ENCODE results near the gene ZSCAN2.

ZSCAN2 gene

GRCh38 chr15:84591815-84592214 is 9.0 kb upstream of the ZSCAN2 start:
- no CpG with 5 or more reads among the region's 1 CpG for WGBS (ENCODE audit: extremely low coverage, insufficient coverage, insufficient read length)
- Histone ChIP-seq H3K9ac (ENCODE audit: low read length) (no peak overlapping the region), H3K27me3 (ENCODE audit: insufficient read depth, low read length) (no peaks in the 10 kb centered on the region), H2BK120ac (ENCODE audit: insufficient read depth, low read length, poor library complexity) (no peak overlapping the region), H3K36me3 (ENCODE audit: control insufficient read depth in 1 of 2, insufficient read depth in 2 of 2, low read length in 2 of 2) (no peaks in the 10 kb centered on the region), H2AK5ac (ENCODE audit: low read length) (no peak overlapping the region), H3K4me3 (ENCODE audit: low read depth, low read length) (no peak overlapping the region), H3K9me3 (ENCODE audit: insufficient read depth, low read depth, low read length) (peaks cover 1% of the 10 kb centered on the region), H3K4ac (ENCODE audit: low read depth, low read length) (no peak overlapping the region), H4K12ac (ENCODE audit: low read depth, low read length) (no peak overlapping the region), H4K91ac (ENCODE audit: low read depth, low read length) (no peak overlapping the region), H3K4me2 (ENCODE audit: low read length) (no peak overlapping the region), H3K27ac (ENCODE audit: low read depth, low read length) (no peak overlapping the region), H3K4me1 (ENCODE audit: control insufficient read depth in 1 of 2, insufficient read depth in 2 of 2, low read length in 2 of 2) (no peaks in the 10 kb centered on the region), H3K14ac (ENCODE audit: low read length) (no peak overlapping the region), H3K79me2 (ENCODE audit: control insufficient read depth, insufficient read depth, low read length, poor library complexity) (no peaks in the 10 kb centered on the region), H2BK5ac (ENCODE audit: low read depth, low read length, poor library complexity) (no peak overlapping the region), H3K23ac (ENCODE audit: low read length) (no peak overlapping the region), H3K18ac (ENCODE audit: low read length) (no peak overlapping the region), H2BK12ac (ENCODE audit: low read length) (no peak overlapping the region), H2AFZ (ENCODE audit: insufficient read depth, low read length, poor library complexity) (no peak overlapping the region), H3K79me1 (ENCODE audit: low read length) (peaks cover 1% of the 10 kb centered on the region), H4K8ac (ENCODE audit: low read depth, low read length) (no peak overlapping the region)
- DNase-seq, result no peak

DNA sequence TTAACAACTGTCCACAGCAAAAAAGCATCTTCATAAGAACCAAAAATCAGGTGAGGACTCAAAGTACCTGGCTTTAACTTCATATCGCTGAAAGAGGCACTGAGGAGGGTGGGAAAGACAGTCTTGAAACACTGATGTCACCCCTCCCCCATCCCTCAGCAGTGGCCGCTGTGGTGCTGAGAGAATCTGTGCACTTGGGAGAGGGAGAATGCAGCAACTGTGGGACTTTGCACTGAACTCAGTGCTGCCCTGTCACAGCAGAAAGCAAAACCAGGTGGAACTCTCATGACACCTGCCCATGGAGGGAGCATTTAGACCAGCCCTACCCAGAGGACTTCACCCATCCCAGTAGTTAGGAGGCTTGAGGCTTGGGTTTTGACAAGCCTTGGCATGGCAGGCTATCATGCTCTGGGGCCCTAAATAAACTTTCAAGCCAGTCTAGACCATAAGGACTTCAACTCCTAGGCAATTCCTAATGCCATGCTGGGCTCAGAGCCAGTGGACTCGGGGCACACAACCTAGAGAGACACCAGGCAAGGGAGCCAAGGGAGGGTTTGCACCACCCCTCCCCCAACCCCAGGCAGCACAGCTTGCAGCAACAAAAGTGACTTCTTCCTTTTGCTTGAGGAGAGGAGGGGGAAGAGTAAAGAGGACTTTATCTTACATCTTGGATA is 6.1 kb upstream of the ZSCAN2 start:
- Histone ChIP-seq H3K4me1 (ENCODE audit: control insufficient read depth in 1 of 2, insufficient read depth in 2 of 2, low read length in 2 of 2) (no peaks in the 10 kb centered on the region), H2BK120ac (ENCODE audit: insufficient read depth, low read length, poor library complexity) (no peak overlapping the region), H3K4me3 (ENCODE audit: low read depth, low read length) (no peak overlapping the region), H3K14ac (ENCODE audit: low read length) (no peak overlapping the region), H4K91ac (ENCODE audit: low read depth, low read length) (no peak overlapping the region), H3K27me3 (ENCODE audit: insufficient read depth, low read length) (no peaks in the 10 kb centered on the region), H2BK5ac (ENCODE audit: low read depth, low read length, poor library complexity) (no peak overlapping the region), H3K79me1 (ENCODE audit: low read length) (no peaks in the 10 kb centered on the region), H4K8ac (ENCODE audit: low read depth, low read length) (no peak overlapping the region), H3K9me3 (ENCODE audit: insufficient read depth, low read depth, low read length) (peaks cover 2% of the 10 kb centered on the region), H2AK5ac (ENCODE audit: low read length) (no peak overlapping the region), H3K36me3 (ENCODE audit: control insufficient read depth in 1 of 2, insufficient read depth in 2 of 2, low read length in 2 of 2) (no peaks in the 10 kb centered on the region), H3K18ac (ENCODE audit: low read length) (no peak overlapping the region), H3K79me2 (ENCODE audit: control insufficient read depth, insufficient read depth, low read length, poor library complexity) (no peaks in the 10 kb centered on the region), H3K9ac (ENCODE audit: low read length) (no peak overlapping the region), H3K23ac (ENCODE audit: low read length) (no peak overlapping the region), H2BK12ac (ENCODE audit: low read length) (no peak overlapping the region), H3K4ac (ENCODE audit: low read depth, low read length) (no peak overlapping the region), H2AFZ (ENCODE audit: insufficient read depth, low read length, poor library complexity) (no peak overlapping the region), H4K12ac (ENCODE audit: low read depth, low read length) (no peak overlapping the region), H3K4me2 (ENCODE audit: low read length) (no peak overlapping the region), H3K27ac (ENCODE audit: low read depth, low read length) (no peak overlapping the region)
- WGBS (ENCODE audit: extremely low coverage, insufficient coverage, insufficient read length), result no CpG with 5 or more reads among the region's 3 CpGs
- no peak for DNase-seq

DNA sequence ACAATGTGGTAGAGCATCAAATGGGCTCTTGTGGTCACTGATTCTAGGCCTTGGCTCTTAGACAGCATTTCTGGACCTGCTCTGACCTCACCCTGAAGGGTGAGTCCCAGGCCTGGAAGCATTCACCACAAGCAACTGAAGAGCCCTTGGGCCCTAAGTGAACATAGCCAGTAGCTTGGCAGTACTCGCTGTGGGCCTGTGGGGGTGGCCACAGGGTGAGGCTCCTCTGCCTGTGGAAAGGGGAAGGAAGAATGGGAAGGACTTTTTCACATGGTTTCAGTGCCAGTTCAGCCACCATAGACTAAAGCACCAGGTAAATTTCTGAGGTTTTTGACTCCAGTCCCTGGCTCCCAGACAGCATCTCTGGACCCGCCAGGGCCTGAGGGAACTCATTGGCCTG is 5.1 kb upstream of the ZSCAN2 start:
- H2AK5ac ChIP-seq (ENCODE audit: low read length), result no peak overlapping the region
- no peak overlapping the region for H2BK5ac ChIP-seq (ENCODE audit: low read depth, low read length, poor library complexity)
- H2AFZ ChIP-seq (ENCODE audit: insufficient read depth, low read length, poor library complexity), result no peak overlapping the region
- H3K27ac ChIP-seq (ENCODE audit: low read depth, low read length), result no peak overlapping the region
- H3K4me1 ChIP-seq (ENCODE audit: control insufficient read depth in 1 of 2, insufficient read depth in 2 of 2, low read length in 2 of 2), result peaks cover 3% of the 10 kb centered on the region in 2 experiments
- H3K23ac ChIP-seq (ENCODE audit: low read length), result no peak overlapping the region
- H3K9ac ChIP-seq (ENCODE audit: low read length), result no peak overlapping the region
- H3K14ac ChIP-seq (ENCODE audit: low read length), result no peak overlapping the region
- H4K12ac ChIP-seq (ENCODE audit: low read depth, low read length), result no peak overlapping the region
- no CpG with 5 or more reads among the region's 2 CpGs for WGBS (ENCODE audit: extremely low coverage, insufficient coverage, insufficient read length)
- H3K18ac ChIP-seq (ENCODE audit: low read length), result no peak overlapping the region
- no peak overlapping the region for H2BK12ac ChIP-seq (ENCODE audit: low read length)
- no peak overlapping the region for H4K8ac ChIP-seq (ENCODE audit: low read depth, low read length)
- H3K36me3 ChIP-seq (ENCODE audit: control insufficient read depth in 1 of 2, insufficient read depth in 2 of 2, low read length in 2 of 2), result no peaks in the 10 kb centered on the region
- no peak overlapping the region for H3K4me3 ChIP-seq (ENCODE audit: low read depth, low read length)
- H4K91ac ChIP-seq (ENCODE audit: low read depth, low read length), result no peak overlapping the region
- no peak overlapping the region for H2BK120ac ChIP-seq (ENCODE audit: insufficient read depth, low read length, poor library complexity)
- H3K4ac ChIP-seq (ENCODE audit: low read depth, low read length), result no peak overlapping the region
- peaks cover 2% of the 10 kb centered on the region for H3K9me3 ChIP-seq (ENCODE audit: insufficient read depth, low read depth, low read length)
- no peaks in the 10 kb centered on the region for H3K79me2 ChIP-seq (ENCODE audit: control insufficient read depth, insufficient read depth, low read length, poor library complexity)
- no peak overlapping the region for H3K4me2 ChIP-seq (ENCODE audit: low read length)
- no peaks in the 10 kb centered on the region for H3K79me1 ChIP-seq (ENCODE audit: low read length)
- DNase-seq, result no peak
- no peaks in the 10 kb centered on the region for H3K27me3 ChIP-seq (ENCODE audit: insufficient read depth, low read length)

DNA sequence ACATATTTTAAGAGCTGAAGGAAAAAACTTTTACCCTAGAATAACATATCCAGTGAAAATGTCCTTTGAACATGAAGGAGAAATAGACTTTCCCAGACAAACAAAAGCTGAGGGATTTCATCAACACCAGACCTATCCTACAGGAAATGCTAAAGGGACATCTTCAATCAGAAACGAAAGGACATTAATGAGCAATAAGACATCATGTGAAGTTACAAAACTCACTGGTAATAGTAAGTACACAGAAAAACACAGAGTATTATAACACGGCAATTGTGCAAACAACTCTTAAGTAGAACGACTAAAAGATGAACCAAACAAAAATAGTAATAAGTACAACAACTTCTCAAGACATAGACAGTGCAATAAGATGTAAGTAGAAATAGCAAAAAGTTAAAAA is 3.5 kb upstream of the ZSCAN2 start:
- Histone ChIP-seq H3K23ac (ENCODE audit: low read length) (no peak overlapping the region), H3K14ac (ENCODE audit: low read length) (no peak overlapping the region), H3K4me2 (ENCODE audit: low read length) (no peak overlapping the region), H3K4me3 (ENCODE audit: low read depth, low read length) (no peak overlapping the region), H3K9me3 (ENCODE audit: insufficient read depth, low read depth, low read length) (peaks cover 2% of the 10 kb centered on the region), H3K4me1 (ENCODE audit: control insufficient read depth in 1 of 2, insufficient read depth in 2 of 2, low read length in 2 of 2) (peaks cover 3% of the 10 kb centered on the region in 2 experiments), H3K27ac (ENCODE audit: low read depth, low read length) (no peak overlapping the region), H4K91ac (ENCODE audit: low read depth, low read length) (no peak overlapping the region), H2BK5ac (ENCODE audit: low read depth, low read length, poor library complexity) (no peak overlapping the region), H3K79me1 (ENCODE audit: low read length) (peaks cover 5% of the 10 kb centered on the region), H2BK12ac (ENCODE audit: low read length) (no peak overlapping the region), H3K9ac (ENCODE audit: low read length) (no peak overlapping the region), H2AFZ (ENCODE audit: insufficient read depth, low read length, poor library complexity) (no peak overlapping the region), H2AK5ac (ENCODE audit: low read length) (no peak overlapping the region), H3K4ac (ENCODE audit: low read depth, low read length) (no peak overlapping the region), H4K12ac (ENCODE audit: low read depth, low read length) (no peak overlapping the region), H3K36me3 (ENCODE audit: control insufficient read depth in 1 of 2, insufficient read depth in 2 of 2, low read length in 2 of 2) (no peaks in the 10 kb centered on the region), H2BK120ac (ENCODE audit: insufficient read depth, low read length, poor library complexity) (no peak overlapping the region), H3K79me2 (ENCODE audit: control insufficient read depth, insufficient read depth, low read length, poor library complexity) (peaks cover 4% of the 10 kb centered on the region), H3K18ac (ENCODE audit: low read length) (no peak overlapping the region), H3K27me3 (ENCODE audit: insufficient read depth, low read length) (no peaks in the 10 kb centered on the region), H4K8ac (ENCODE audit: low read depth, low read length) (no peak overlapping the region)
- WGBS (ENCODE audit: extremely low coverage, insufficient coverage, insufficient read length), result no CpG with 5 or more reads among the region's 3 CpGs
- DNase-seq, result no peak

Data from trophoblast cell (in vitro differentiated cells and primary cell).